T-helper 17 cell (primary cell): ENCODE data around the gene ERV3-1. TPM values are rescaled to one million over a fixed set of nuclear protein-coding genes. Genes with fewer than 3 reads are reported as not detected.
A peak's percentile ranks its signal among the peaks of the same experiment; 100 is the strongest.
"Not testable (repeated sequence)": the region's sequence is repeated elsewhere in the genome, so short reads cannot be mapped to it uniquely, and the experiment has no call there.

Experiments used
- ATAC-seq: fragments of 150-1000 bp; cut with Tn5 transposase; 2 replicates; pipeline ENCODE4 v1.10.0; 2021; ENCODE audit warnings: mild to moderate bottlenecking, moderate library complexity
- DNase-seq, 3 donors: peaks; one replicate each; pipeline versions ENCODE4 v3.0.0 to v3.0.0-alpha.2; 2020 to 2021
- H3K9me3 ChIP-seq: one replicate; pipeline ENCODE4 v1.7.0; 2013; ENCODE audit warnings: low read length, mild to moderate bottlenecking; ENCODE audit not compliant: control insufficient read depth, poor library complexity, severe bottlenecking
- H3K27ac Mint-ChIP-seq: one replicate; pipeline ENCODE4 v1.8.0; 2022; ENCODE audit warnings: mild to moderate bottlenecking, moderate library complexity, mixed read lengths
- H3K27me3 Mint-ChIP-seq: one replicate; pipeline ENCODE4 v1.8.0; 2022; ENCODE audit warnings: mixed read lengths
- H3K36me3 Mint-ChIP-seq: one replicate; pipeline ENCODE4 v1.8.0; 2022; ENCODE audit warnings: low read depth, mixed read lengths
- H3K4me1 Mint-ChIP-seq: one replicate; pipeline ENCODE4 v1.8.0; 2022; ENCODE audit warnings: mild to moderate bottlenecking, mixed read lengths
- H3K4me3 Mint-ChIP-seq: one replicate; pipeline ENCODE4 v1.8.0; 2022; ENCODE audit warnings: mild to moderate bottlenecking, moderate library complexity, mixed read lengths
- total RNA-seq, 4 donors: library from RNA in 2 of 4; stranded (reverse) in 2 of 4; gene quantifications; one replicate each; pipeline ENCODE4 v1.2.3 and lab custom pipeline; 2022 to 2026

The ERV3-1 gene
- total RNA-seq, 2 donors from 2014 or later: 15.2 to 21.8 TPM

- not testable (repeated sequence) for DNase-seq, H3K36me3 Mint-ChIP-seq, H3K27me3 Mint-ChIP-seq, H3K4me1 Mint-ChIP-seq, H3K27ac Mint-ChIP-seq, ATAC-seq, H3K4me3 Mint-ChIP-seq, H3K9me3 ChIP-seq
These were observed 26.9 kb upstream of the ERV3-1 start for GRCh38 chr7:65033391-65033790.

- not testable (repeated sequence) for ATAC-seq, H3K27ac Mint-ChIP-seq, H3K9me3 ChIP-seq, H3K4me3 Mint-ChIP-seq, H3K27me3 Mint-ChIP-seq, DNase-seq, H3K36me3 Mint-ChIP-seq, H3K4me1 Mint-ChIP-seq
These were observed 18.5 kb upstream of the ERV3-1 start for GRCh38 chr7:65025023-65025422.

GRCh38 chr7:65020978-65021377, 14.5 kb upstream of the ERV3-1 start:
- H3K27me3 Mint-ChIP-seq, ATAC-seq, H3K4me3 Mint-ChIP-seq, H3K27ac Mint-ChIP-seq, DNase-seq, H3K4me1 Mint-ChIP-seq, H3K36me3 Mint-ChIP-seq, H3K9me3 ChIP-seq: not testable (repeated sequence)

- not testable (repeated sequence) for H3K4me3 Mint-ChIP-seq, ATAC-seq, H3K36me3 Mint-ChIP-seq, H3K9me3 ChIP-seq, H3K27me3 Mint-ChIP-seq, H3K27ac Mint-ChIP-seq, DNase-seq
- peaks cover 17% of the 10 kb centered on the region for H3K4me1 Mint-ChIP-seq
These were observed 3.4 kb upstream of the ERV3-1 start for GRCh38 chr7:65009881-65010280.

GRCh38 chr7:65009394-65009793, 2.9 kb upstream of the ERV3-1 start:
- Mint-ChIP-seq H3K4me1 (peaks cover 21% of the 10 kb centered on the region), H3K4me3 (peak overlapping the region; percentile 12)
- H3K27ac Mint-ChIP-seq, H3K27me3 Mint-ChIP-seq, DNase-seq, H3K36me3 Mint-ChIP-seq, ATAC-seq, H3K9me3 ChIP-seq: not testable (repeated sequence)

GRCh38 chr7:65007036-65007435, 549 bp upstream of the ERV3-1 start:
- not testable (repeated sequence) for H3K27me3 Mint-ChIP-seq, H3K9me3 ChIP-seq, DNase-seq, H3K36me3 Mint-ChIP-seq, ATAC-seq
- Mint-ChIP-seq H3K4me1 (peaks cover 25% of the 10 kb centered on the region), H3K27ac (peak overlapping the region; percentile 98), H3K4me3 (peak overlapping the region; percentile 94)

GRCh38 chr7:65004575-65004974, 1.9 kb downstream of the ERV3-1 start:
- DNase-seq: no peak
- H3K27ac Mint-ChIP-seq: peak overlapping the region; percentile 98
- peaks cover 25% of the 10 kb centered on the region for H3K4me1 Mint-ChIP-seq
- H3K36me3 Mint-ChIP-seq: peaks cover 4% of the 10 kb centered on the region
- H3K9me3 ChIP-seq: no peaks in the 10 kb centered on the region
- H3K4me3 Mint-ChIP-seq: no peak overlapping the region
- no peak for ATAC-seq
- no peaks in the 10 kb centered on the region for H3K27me3 Mint-ChIP-seq

- H3K9me3 ChIP-seq: no peaks in the 10 kb centered on the region
- no peak for DNase-seq
- no peak for ATAC-seq
- H3K4me1 Mint-ChIP-seq: peaks cover 25% of the 10 kb centered on the region
- H3K36me3 Mint-ChIP-seq: peaks cover 7% of the 10 kb centered on the region
- peak overlapping the region; percentile 37 for H3K4me3 Mint-ChIP-seq
- no peaks in the 10 kb centered on the region for H3K27me3 Mint-ChIP-seq
- H3K27ac Mint-ChIP-seq: no peak overlapping the region
These were observed 3.4 kb downstream of the ERV3-1 start for GRCh38 chr7:65002972-65003585.

GRCh38 chr7:65001291-65001814, 5.1 kb downstream of the ERV3-1 start:
- Mint-ChIP-seq H3K36me3 (peaks cover 7% of the 10 kb centered on the region), H3K4me3 (no peak overlapping the region), H3K4me1 (peaks cover 17% of the 10 kb centered on the region), H3K27ac (no peak overlapping the region), H3K27me3 (no peaks in the 10 kb centered on the region)
- no peaks in the 10 kb centered on the region for H3K9me3 ChIP-seq
- no peak for DNase-seq
- ATAC-seq: no peak

- DNase-seq (no peak), ATAC-seq (peak; percentile 40)
- Mint-ChIP-seq H3K4me1 (peaks cover 4% of the 10 kb centered on the region), H3K4me3 (no peak overlapping the region), H3K36me3 (peaks cover 7% of the 10 kb centered on the region), H3K27me3 (no peaks in the 10 kb centered on the region), H3K27ac (no peak overlapping the region)
- peaks cover 6% of the 10 kb centered on the region for H3K9me3 ChIP-seq
These were observed 7.1 kb downstream of the ERV3-1 start for GRCh38 chr7:64999165-65000004.

GRCh38 chr7:64998865-64999164, 7.7 kb downstream of the ERV3-1 start:
- DNase-seq (no peak), ATAC-seq (no peak)
- Mint-ChIP-seq H3K27me3 (no peaks in the 10 kb centered on the region), H3K4me1 (peaks cover 2% of the 10 kb centered on the region), H3K36me3 (peaks cover 7% of the 10 kb centered on the region), H3K27ac (no peak overlapping the region), H3K4me3 (no peak overlapping the region)
- H3K9me3 ChIP-seq: peaks cover 6% of the 10 kb centered on the region

GRCh38 chr7:64997927-64998391, 8.5 kb downstream of the ERV3-1 start:
- H3K36me3 Mint-ChIP-seq: peaks cover 7% of the 10 kb centered on the region
- DNase-seq: no peak
- no peak overlapping the region for H3K27ac Mint-ChIP-seq
- no peaks in the 10 kb centered on the region for H3K27me3 Mint-ChIP-seq
- peaks cover 6% of the 10 kb centered on the region for H3K9me3 ChIP-seq
- no peaks in the 10 kb centered on the region for H3K4me1 Mint-ChIP-seq
- no peak overlapping the region for H3K4me3 Mint-ChIP-seq
- ATAC-seq: no peak

- Mint-ChIP-seq H3K27ac (no peak overlapping the region), H3K36me3 (peaks cover 7% of the 10 kb centered on the region), H3K4me3 (no peak overlapping the region), H3K27me3 (no peaks in the 10 kb centered on the region), H3K4me1 (no peaks in the 10 kb centered on the region)
- peaks cover 6% of the 10 kb centered on the region for H3K9me3 ChIP-seq
- no peak for ATAC-seq
- DNase-seq: no peak
These were observed 9.2 kb downstream of the ERV3-1 start for GRCh38 chr7:64997164-64997908.
